Cardiac fibroblast (primary cell): ENCODE data around the gene LRRC3.

Experiments
- DNase-seq, 2 donors: peaks; one replicate each; pipeline versions ENCODE4 v3.0.0 to v3.0.0-alpha.2; 2010; ENCODE audit warnings: low read depth in 2 of 2
- H3K4me3 ChIP-seq, 2 donors: replicated peaks in 1 of 2; 1 replicate in 1 of 2; 2 replicates in 1 of 2; pipeline ENCODE4 v1.5.1; 2011; ENCODE audit warnings: low read depth in 2 of 2, low read length in 2 of 2, mild to moderate bottlenecking in 2 of 2, moderate library complexity in 1 of 2
- CTCF ChIP-seq: IDR thresholded peaks from one replicate; pipeline ENCODE4 v1.5.1; 2011; ENCODE audit warnings: low read depth, mild to moderate bottlenecking, low read length, inconsistent platforms

The LRRC3 gene

GRCh38 chr21:44460441-44460755 is 5.1 kb downstream of the LRRC3 start:
- TF ChIP-seq CTCF = no peak
- no peak for DNase-seq
- H3K4me3 ChIP-seq = no peak overlapping the region

- DNase-seq = no peak
- no peak for TF ChIP-seq CTCF
- H3K4me3 ChIP-seq = no peak overlapping the region
Observed at GRCh38 chr21:44461005-44461404, 5.7 kb downstream of the LRRC3 start.

GRCh38 chr21:44461464-44462001 is 6.2 kb downstream of the LRRC3 start:
- H3K4me3 ChIP-seq = no peak overlapping the region
- no peak for TF ChIP-seq CTCF
- no peak for DNase-seq

GRCh38 chr21:44462086-44462833 is 7.0 kb downstream of the LRRC3 start:
- DNase-seq = no peak
- H3K4me3 ChIP-seq = no peak overlapping the region
- TF ChIP-seq CTCF = no peak

- H3K4me3 ChIP-seq = no peak overlapping the region
- no peak for TF ChIP-seq CTCF
- no peak for DNase-seq
Observed at GRCh38 chr21:44462834-44463200, 7.5 kb downstream of the LRRC3 start.

GRCh38 chr21:44463724-44464123 is 8.4 kb downstream of the LRRC3 start:
- H3K4me3 ChIP-seq = no peak overlapping the region
- no peak for TF ChIP-seq CTCF
- DNase-seq = peak in 1 of 2 donors; percentile 24

- H3K4me3 ChIP-seq = no peak overlapping the region
- no peak for TF ChIP-seq CTCF
- DNase-seq = no peak
Observed at GRCh38 chr21:44464351-44464750, 9.0 kb downstream of the LRRC3 start.
